GM12875 (cell line): ENCODE results near the gene RTN4R.

Experiments
- H3K4me3 ChIP-seq: one replicate; pipeline ENCODE4 v1.5.1; 2011; ENCODE audit warnings: low read depth, low read length, control low read depth
- TF ChIP-seq, protein P1 (sequence below): IDR thresholded peaks from 2 replicates; pipeline ENCODE4 v1.5.1; 2011; ENCODE audit warnings: low read depth, mild to moderate bottlenecking, control low read depth, inconsistent platforms, low read length, moderate library complexity, borderline replicate concordance; ENCODE audit not compliant: insufficient read depth

The RTN4R gene

GRCh38 chr22:20240447-20240764 lies 27.7 kb downstream of the RTN4R start:
- TF ChIP-seq, protein P1, sequence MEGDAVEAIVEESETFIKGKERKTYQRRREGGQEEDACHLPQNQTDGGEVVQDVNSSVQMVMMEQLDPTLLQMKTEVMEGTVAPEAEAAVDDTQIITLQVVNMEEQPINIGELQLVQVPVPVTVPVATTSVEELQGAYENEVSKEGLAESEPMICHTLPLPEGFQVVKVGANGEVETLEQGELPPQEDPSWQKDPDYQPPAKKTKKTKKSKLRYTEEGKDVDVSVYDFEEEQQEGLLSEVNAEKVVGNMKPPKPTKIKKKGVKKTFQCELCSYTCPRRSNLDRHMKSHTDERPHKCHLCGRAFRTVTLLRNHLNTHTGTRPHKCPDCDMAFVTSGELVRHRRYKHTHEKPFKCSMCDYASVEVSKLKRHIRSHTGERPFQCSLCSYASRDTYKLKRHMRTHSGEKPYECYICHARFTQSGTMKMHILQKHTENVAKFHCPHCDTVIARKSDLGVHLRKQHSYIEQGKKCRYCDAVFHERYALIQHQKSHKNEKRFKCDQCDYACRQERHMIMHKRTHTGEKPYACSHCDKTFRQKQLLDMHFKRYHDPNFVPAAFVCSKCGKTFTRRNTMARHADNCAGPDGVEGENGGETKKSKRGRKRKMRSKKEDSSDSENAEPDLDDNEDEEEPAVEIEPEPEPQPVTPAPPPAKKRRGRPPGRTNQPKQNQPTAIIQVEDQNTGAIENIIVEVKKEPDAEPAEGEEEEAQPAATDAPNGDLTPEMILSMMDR = no peak
- H3K4me3 ChIP-seq = no peak overlapping the region

DNA sequence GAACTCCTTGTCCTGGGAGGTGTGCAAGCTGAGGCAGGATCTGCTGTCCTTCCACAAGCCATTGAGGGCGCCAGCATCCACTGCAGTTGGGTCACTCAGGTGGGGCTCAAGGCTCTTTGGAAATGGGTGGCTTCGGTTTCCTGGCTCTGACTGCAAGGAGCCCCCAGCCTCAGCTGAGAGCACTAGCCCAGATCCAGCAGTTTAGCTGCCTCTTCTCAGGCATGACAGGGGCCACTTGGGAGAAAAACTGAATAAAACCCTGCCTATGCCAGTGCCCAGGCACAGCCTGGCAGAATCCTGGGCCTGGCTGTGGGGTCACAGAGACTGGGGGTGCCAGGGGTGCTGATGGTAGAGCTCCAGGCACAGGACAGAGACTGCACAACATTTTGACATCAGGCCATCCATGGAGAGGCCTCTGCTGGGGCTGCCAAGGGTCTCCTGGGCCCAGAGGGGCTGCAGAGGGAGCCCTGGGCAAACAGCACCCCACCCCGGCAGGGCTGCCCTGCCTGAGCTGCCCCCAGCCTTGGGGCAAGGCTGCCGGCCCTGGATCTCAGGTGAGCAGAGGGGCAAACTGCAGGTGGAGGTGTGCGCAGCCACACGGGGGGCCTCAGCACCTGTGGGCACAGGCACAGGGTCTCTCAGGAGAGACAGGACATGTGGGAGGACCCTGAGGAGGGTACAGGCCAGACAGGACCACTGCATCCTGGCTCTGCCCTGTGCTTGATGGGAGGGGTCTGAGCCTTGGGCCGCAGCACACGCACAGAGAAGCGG lies 28.3 kb downstream of the RTN4R start:
- TF ChIP-seq, protein P1 = no peak
- H3K4me3 ChIP-seq = no peak overlapping the region

- H3K4me3 ChIP-seq = no peak overlapping the region
- TF ChIP-seq, protein P1 = no peak
These were observed 29.0 kb downstream of the RTN4R start for GRCh38 chr22:20238901-20239675.

DNA sequence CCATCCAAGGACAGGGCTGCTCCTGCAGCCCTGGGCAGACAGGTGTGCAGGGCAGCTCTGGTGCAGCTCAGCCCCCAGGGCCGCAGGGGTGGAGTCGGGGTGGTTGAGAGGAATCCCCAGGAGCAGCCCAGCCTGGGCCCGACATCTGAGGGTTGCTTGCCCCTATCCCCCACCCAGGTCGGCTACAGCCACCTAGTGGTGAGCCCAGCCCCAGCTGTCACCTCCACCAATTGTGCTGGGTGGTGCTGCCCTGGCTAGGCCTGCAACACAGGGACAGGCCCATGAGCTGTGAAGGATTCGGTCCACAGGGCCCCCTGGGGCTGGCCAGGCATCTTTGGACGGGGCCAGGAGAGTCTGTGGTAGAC lies 29.6 kb downstream of the RTN4R start:
- TF ChIP-seq, protein P1 = peak; percentile 81

GRCh38 chr22:20237480-20238440 lies 30.4 kb downstream of the RTN4R start:
- TF ChIP-seq, protein P1 = no peak
- no peak overlapping the region for H3K4me3 ChIP-seq

More for the DNA sequence above, 29.6 kb downstream of the RTN4R start:
- H3K4me3 ChIP-seq = no peak overlapping the region

DNA sequence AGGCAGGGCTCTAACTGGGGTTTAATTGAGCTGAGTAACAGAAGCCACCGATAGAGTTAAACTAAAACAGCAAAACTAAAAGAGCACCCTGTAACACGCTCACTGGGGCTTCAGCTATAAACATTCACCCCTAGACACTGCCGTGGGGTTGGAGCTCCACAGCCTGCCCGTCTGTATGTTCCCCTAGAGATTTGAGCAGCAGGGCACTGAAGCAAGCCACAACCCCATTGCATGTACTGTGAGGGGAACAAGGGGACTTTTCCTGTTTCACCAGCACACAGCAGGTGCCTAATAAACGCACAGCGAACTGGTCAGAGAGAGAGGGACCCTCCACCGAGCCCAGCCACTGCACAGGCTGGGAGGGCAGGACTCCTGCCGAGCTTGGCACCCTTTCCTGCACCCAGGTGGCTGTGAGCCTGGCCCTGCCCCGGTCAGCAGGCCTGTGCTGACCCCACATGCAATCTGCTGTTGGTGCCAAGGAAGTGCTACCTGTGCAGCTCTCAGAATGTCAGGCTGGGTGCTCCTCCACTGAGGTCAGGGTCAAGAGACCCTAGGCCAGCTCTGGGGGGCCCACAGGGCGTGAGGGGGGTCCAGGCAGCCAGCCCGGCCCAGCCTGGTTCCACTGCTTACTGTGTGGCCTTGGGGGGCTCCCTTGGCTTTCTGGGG lies 31.9 kb downstream of the RTN4R start:
- H3K4me3 ChIP-seq = no peak overlapping the region
- TF ChIP-seq, protein P1 = no peak
